Measurements from ENCODE around the gene FOXJ3.

The FOXJ3 gene

DNA sequence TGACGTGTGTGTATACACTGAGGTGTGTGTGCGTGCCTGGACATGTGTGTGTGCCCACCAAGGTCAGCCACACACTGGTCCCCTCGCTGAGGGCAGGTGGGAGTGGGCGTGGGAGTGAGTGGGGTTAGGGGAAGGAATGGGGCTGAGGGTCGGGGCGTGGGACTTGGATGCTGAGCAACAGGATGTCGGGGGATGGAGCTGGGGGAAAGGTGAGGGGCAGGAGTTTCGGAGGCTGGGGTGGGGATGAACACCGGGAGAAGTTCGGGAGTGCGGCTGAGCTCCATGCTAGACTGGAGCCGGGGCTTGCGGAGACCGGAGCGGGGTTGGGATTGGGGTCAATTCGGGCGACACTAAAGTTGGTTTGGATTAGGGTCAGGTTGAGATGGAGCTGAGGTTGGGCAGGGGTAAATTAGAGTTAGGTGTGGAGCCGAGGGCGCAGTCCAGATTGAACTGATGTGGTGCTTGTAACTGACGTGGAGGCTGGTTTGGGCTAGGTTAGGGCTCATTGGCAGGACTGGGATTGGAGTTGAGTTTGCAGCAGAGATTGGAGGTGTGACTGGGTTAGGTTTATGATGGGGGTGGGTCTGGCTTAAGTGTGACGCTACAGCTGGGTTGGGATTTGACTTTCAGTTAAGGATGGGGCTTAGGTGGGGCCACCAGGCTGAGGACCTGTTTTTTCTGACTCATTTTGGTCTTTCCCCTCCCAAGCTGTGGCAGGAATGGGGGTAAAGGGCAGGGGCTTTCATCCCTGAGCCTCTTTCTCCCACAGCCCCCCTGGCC lies 167.2 kb downstream of the FOXJ3 start:
- no peak for DNase-seq (ENCODE audit: low spot score)

DNA sequence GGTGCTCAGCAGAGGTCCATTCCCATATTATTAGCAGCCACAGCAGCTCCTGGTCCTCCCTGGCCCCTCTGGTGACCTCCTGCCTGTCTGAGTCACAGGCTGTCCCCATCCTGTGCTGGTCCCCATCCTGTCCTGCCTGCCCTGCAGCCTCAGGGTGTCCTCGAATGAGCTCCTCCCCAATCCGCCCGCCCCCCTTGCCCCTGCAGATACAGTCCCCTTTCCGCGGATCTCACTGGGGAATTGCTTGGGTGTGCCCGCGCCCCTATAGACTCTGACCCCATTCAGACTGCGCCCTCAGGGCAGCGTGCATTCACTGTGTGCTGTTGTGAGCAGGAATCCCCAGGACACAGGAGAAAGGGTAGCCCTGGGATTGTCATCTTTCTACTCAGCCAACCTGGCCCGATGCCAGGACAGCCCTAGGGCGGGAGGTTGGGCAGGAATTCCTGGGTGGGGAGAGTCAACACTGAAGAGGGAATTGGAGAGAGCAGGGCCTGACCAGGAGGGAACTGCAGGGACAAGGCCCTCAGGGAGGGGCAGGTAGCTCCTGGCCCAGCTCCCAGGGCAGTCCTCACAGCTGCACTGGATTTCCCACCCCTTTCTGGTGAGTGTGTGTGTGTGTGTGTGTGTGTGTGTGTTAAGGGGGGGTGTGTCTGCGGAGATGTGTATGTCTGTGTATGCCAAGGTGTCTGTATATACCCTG lies 169.4 kb downstream of the FOXJ3 start:
- no peak for DNase-seq (ENCODE audit: low spot score)

DNA sequence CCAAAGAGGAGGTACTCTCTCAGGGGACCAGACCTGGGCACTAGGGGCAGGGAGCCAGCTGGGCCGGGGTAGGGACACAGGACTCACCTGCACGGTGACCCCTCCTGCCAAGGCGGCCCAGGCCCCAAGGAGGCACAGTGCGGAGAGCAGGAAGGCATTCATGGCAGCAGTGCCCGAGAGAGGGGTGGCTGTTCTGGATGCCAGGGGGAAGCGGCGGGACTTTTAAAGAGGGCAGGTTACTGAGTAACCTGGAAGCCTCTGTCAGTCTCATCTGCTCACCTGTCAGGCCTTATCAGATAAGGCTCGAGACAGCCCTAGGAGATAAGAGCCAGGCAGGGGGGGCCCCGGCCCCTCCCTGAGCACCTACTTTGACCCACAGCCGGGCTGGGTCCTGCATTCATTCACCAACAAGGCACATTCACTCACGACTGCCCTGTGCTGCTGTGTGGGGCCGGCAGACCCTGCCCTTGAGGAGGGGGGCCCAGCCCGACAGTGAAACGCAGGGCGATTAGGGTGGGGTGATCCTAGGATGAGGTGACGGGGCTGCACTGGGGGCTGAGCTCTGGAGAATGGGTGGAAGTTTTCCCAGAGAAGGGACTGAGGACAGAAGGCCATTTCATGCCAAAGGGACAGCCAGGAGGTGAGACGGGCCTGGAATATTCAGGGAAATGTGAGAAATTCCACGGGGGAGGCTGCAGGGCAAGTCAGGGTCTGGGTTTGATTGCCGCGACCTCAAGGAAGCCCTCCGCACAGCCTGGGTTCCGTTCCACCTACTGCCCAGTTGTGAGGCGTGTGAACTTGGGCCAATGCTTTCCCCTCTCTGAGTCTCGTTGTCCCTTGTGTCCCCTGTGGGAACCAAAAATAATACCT lies 170.2 kb downstream of the FOXJ3 start, which contains the start of gene GUCA2A:
GUCA2A (minus strand) TSS at position 195 of the 870 bp plus-strand sequence; CDS start at position 162, 33 bp downstream.
- no peak for DNase-seq (ENCODE audit: low spot score)

DNA sequence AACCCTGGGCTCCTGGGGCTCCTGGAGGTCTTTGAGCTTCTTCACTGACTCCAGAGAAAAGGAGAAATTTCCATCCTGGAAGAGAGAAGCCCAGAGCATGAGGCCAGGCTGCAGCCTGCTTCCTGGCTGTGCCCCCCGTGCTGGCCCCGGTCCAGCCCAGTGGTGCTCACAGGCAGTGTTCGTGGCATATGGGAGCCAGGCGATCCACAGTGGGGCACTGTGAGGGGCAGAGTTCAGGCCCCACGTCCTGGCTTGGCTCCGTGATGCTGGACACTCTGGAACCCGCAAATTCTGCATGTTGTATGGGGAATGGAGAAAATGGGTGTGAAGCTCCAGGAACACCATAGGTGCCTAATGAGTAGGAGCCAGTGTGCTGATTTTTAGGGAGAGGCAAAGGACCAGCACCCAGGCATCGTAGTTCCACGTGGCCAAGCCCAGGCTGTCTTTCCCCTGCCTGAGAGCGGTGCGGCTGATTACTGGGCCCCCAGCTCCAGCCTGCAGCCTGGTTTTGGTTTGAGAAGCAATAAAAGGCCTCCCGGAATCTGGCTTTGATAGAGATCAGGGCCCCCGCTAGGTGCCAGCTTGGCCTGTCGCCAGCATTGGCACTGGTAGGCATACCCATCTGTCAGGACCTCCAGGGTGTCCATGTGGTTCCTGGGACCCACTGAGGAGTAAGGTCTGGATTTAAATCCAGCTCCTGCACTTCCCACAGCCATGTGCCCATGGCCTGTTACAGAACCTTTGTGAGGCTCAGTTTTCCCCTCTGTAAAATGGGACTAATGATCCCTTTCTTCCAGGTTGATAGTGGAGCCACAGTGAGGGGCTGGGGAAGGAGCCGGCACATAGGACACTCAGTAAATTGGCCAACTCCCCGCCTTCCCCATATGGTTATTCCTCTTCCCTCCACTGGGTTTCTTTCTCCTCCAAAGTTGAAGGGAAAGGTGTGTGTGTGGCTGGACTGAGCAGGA lies 171.2 kb downstream of the FOXJ3 start:
- DNase-seq (ENCODE audit: low spot score) = no peak

DNA sequence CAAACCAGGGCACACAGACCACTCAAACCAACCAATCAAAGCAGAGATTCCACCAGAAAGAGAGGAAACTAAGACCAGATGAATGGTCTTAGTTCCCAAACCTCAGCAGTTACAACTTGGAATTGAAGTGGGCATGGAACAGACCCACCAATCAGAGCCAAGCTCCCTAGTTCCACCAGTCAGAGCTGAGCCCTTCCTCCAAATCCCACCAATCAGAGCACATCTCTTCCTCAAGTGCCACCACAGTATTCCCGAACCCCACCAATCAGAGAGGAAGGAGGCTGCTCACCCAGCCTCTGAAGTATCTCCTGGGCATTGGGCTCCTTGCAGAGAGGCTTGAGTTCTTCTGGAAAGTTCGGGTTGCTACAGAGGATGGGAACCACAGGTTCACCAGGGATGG lies 171.9 kb downstream of the FOXJ3 start:
- no peak for DNase-seq (ENCODE audit: low spot score)

DNA sequence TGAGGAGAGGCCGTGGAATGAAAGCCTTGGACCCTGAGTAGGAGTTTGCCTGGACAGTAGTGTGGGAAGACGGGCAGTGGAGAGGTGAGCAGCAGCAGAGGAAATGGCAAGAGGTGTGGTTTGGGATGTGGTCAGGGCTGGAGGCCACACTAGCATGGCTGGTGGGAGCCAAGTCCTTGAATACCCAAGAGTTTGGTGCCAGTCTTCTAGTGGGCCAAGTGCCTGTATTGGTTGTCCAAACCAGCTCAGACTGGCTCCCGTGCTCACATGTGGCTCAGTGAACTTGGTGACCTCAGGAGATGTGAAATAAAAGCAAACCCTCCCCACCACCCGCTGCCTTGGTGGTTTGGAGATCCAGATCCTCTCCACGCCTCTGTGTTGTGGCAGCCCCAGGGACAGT lies 172.9 kb downstream of the FOXJ3 start:
- DNase-seq (ENCODE audit: low spot score) = no peak

DNA sequence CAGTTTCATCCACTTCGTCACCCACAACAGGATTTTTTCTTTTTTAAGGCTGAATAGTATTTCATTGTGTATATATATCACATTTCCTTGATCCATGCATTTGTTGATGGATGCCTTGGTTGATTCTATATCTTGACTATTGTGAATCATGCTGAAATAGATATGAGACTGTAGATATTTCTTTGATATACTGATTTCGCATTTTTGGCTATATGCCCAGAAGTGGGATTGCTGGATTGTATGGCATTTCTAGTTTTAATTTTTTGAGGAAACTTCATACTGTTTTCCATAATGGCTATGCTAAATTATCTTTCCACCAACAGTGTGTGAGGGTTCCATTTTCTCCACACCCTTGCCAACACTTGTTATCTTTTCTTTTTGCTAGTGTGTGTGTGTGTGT lies 176.8 kb downstream of the FOXJ3 start:
- DNase-seq (ENCODE audit: low spot score) = no peak

DNA sequence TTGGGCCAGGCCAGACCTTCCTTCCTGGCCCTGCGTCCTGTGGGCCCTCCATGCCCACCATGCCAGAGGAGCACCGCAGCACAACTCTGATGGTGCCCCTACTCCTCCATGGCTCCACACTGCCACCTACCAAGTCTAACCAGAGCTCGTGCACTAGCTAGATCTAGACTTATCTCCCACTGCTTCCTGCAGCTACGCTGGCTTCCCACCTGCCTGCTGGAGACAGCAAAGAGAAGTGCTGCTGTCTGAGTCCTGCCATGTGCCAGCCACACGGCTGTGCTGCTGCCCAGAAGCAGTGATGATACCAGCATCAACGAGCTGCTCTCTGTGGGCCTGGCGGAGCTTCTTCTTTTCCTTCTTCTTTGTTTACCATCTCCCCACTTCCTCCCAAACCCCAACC lies 177.4 kb downstream of the FOXJ3 start:
- DNase-seq (ENCODE audit: low spot score) = no peak

DNA sequence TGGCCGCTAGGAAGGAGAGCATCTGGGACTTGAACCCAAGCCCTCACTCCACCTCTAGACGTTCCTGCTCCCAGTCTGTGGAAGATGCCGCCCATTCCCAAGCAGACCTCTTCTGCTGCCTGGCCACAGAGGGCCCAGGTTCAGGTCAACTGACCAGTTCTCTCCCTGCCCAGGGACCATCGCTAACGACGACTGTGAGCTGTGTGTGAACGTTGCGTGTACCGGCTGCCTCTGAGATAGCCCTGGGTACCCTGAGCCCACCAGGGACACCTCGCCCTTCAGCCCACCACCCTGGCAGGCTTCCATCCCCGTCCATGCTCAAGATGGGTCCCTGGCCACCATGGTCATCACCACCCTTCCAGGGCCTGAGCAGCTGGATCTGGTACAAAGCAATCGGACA lies 179.7 kb downstream of the FOXJ3 start:
- DNase-seq (ENCODE audit: low spot score) = no peak

DNA sequence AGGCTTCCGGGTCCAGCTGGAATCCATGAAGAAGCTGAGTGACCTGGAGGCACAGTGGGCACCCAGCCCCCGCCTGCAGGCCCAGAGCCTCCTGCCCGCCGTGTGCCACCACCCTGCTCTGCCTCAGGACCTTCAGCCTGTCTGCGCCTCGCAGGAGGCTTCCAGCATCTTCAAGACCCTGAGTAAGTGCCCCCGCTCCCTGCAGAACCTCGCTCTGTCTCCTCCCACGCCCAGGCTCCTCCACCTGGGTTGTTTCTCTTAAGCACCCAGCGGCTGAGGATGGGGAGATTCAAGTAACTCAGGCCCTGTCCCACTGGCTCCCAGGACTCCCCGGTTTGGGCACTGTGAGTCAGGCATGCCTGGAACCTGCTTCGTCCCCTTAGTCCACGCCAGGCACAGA lies 180.3 kb downstream of the FOXJ3 start:
- no peak for DNase-seq (ENCODE audit: low spot score)

DNA sequence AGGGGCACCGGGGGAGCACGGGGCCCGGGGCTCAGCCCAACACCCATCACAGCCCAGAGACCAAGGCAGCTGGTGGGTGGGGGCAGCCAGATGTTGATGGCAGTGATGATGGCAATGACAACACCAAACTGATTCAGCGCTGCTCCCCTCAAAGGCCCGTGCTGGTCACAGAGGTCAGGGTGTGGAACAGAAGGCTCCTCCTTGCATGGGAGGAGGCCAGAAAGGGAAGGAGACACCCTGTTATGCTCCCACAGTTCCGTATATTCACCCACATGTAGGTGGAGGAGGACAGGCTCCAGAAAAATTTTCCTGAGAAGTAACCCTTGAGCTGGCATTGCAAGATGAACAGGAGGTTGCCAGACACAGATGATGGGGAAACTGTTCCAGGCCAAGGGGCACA lies 181.4 kb downstream of the FOXJ3 start:
- DNase-seq (ENCODE audit: low spot score) = no peak

DNA sequence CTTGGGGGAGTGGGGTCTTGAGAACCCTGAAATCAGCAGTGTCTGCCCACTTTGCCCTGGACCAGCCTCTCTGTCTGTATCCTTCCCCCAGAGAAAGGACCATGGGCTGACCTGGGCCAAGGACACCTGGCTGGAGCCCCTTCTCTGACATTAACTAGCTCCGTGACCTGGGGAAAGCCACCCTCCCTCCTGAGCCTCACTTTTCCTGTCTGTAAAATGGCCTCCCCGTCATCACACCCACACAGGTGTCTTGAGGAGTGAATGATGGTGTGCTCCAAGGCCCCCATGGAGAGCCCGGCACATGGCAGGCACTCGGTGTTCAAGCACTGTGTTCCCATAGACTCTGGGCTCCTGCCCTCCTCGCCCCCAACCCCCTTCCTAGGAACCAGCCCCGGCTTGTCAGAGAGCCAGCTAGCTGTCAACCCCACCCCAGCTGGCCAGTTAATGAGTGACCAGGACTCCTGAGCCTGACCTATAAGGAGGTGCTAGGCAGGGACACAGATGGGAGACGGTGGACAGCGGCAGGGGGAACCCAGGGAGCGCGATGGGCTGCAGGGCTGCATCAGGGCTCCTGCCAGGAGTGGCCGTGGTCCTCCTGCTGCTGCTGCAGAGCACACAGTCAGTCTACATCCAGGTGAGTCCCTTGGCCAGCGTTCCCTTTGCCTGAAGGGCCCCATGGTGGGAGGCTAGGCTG lies 182.0 kb downstream of the FOXJ3 start, which contains the start of gene GUCA2B:
GUCA2B (plus strand) TSS at position 504 of the 694 bp plus-strand sequence; CDS start at position 545, 41 bp downstream.
- no peak for DNase-seq (ENCODE audit: low spot score)

DNA sequence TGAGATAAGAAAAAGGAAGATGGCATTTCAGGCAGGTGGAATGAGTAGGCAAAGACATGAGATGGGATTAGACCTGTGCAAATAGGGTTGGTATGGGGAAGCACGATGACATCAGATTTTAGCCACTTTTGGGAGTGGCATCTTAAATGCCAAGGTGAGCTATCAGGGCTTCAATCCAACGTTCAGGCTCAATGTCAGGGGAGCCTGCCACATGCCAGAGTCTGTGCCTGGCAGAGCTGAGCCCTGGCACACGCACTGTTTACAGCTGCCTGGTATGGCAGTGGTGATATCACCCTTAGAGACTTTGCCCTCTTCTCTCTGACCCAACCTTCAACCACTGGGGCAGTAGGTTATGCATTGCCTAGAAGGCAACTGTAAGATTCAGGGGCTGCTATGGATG lies 182.9 kb downstream of the FOXJ3 start:
- no peak for DNase-seq (ENCODE audit: low spot score)

DNA sequence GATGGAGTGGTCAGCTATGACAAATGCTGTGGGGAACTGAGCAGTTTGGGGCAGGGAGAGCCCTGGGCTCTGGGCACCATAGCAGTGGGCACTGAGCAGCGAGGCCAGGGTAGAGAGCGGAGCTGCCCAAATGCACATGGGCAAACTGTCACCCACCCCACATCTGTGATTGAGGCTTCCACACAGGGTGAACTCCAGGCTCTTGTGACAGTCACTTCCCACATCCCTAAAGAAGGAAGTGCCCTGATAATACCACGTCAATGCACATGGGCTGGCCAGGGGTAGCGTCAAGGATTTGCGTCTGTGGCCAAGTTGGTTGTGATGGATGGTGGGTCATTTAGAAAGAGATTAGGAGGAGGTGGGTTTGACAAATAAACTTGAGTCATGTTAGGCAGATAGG lies 184.4 kb downstream of the FOXJ3 start:
- DNase-seq (ENCODE audit: low spot score) = no peak

DNA sequence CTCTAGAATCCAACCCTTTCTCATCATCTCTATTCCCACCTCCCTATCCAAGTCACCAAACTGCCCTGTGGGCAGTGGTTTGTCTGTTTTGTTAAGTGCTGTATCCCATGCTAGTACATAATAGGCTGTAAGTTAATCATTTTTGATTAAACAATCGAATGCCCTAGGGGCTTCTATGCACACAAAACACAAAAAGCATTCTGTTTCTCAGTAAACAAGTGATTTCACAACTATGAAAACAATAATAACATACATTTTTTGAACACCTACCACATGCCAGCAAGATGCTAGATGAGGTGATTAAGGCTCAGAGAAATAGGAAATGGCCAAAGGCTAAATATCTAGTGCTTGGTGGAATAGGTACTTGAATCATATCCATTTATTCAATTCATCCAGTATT lies 186.9 kb downstream of the FOXJ3 start:
- DNase-seq (ENCODE audit: low spot score) = no peak

DNA sequence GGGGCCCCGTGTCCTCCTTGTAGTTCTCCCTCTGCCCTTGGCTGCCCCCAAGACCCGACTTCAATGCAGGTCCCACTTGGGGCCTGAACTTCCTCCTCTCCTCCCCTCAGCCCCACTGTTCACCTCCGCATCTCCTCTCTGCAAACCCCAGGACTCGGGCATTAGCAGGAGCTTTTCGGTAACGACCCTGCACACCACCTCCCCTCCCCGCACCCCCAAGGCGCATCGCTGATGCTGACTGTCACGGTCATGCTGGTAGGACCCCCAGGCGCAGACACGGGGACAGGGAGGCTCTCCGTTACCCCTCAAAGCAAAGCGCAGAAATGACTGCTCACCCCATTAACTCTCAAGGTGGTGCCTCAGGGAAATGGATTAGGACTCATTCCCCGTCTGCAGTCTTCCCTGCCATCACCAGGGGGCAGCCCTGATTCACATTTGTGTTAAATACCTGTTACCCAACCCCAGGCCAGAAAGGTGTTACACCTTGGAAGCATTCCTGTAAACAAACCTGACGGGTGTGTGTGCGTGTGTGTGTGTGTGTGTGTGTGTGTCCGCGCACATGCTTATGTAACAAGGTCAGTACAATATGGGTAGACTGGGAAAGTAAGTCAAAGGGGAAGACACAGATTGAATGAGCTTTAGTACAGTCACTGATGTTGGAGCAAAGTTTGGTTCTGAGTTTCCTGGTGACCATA lies 188.3 kb downstream of the FOXJ3 start:
- DNase-seq (ENCODE audit: low spot score) = peak; percentile 79

DNA sequence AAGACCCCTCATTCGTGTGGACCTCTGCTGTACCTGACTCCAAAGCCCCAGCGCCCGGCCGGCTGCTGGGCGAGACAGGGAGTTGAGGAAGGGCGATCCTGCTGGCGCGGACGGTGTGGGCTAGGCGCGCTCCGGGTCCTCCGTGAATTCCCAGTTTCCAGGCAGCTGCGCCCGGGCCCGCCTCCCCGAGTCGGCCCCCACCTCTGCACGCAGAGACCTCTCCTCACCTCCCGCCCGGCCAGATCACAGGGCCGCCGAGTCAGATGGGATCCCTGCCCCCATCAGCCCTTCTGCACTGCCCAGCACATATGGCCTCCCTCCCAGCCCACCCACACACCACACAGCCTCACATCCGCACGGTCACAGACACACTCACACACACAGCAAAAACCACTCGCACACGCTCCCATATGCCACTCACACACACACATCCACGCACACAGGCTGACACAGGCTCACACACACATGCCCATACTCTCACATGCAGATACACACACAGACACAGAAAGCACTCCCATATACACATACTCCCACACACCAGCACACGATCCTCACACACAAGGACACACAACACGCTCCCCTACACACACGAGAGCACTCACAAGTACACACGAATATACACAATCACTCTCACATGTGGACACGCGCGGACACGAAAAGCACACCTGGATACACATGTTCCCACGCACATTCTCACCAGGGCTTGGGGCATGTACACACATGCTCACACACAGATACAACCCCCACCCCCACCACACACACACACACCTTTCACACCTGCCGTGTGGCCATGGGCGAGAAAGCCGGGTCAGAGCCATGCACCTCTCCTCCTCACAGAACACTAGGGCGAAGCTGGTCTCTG lies 189.0 kb downstream of the FOXJ3 start:
- DNase-seq (ENCODE audit: low spot score) = no peak

DNA sequence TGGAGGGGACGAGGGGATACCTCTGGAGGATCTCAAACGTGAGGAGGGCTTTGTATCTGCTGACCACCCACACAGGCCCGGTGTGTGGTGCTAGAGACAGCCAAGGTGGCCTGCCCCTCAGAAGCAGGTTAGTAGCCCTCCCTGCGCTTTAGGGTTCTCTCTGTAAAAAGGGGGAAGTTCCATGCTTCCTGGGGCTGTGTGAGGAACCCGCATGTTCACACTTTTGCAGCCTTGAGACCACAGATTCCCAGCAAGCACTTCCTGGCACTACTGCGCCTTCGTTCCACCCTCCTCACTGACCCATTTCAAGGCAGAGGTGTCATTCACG lies 189.7 kb downstream of the FOXJ3 start:
- DNase-seq (ENCODE audit: low spot score) = no peak

DNA sequence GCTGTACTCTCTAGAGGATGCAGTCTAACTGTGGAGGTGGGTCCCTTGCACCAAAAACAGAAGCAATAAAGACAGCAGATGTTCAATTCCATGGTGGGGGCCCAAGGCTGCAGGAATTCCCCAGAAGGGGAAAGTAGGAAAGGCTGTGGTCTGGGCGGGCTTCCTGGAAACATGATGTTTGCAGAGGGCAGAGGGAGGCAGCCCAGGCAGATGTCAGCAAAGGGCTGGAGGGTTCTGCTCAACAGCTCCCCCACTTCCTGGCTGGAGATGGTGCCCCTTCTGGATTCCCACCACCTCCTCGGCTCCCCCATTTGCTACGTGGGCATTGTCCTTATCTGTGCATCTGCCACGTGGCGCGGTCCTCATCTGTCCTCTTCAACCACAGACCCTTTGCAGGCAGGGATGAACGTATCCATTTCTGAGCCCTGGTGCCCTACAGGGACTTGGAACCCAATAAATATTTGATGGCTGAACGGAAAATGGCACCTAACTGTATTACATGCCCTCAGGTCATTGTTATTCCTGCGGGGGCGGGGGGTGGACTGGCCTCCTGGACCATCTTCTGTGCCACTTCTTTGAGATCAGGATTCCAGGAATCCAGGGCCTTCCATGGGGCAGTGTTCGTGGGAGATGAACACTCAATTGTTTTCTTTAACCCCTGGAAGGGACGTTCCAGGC lies 190.2 kb downstream of the FOXJ3 start:
- DNase-seq (ENCODE audit: low spot score) = no peak

Measured in AG08396 (cell line).